GM12891 (cell line): ENCODE results near the gene CITED1.

ENCODE experiments used
- POLR2A ChIP-seq: IDR thresholded peaks from 2 replicates; pipeline ENCODE4 v1.6.1; 2011; ENCODE audit warnings: low read depth, low read length, control low read depth
- POLR2AphosphoS5 ChIP-seq: IDR thresholded peaks from 2 replicates; pipeline ENCODE4 v1.6.1; 2011; ENCODE audit warnings: low read depth, low read length, control low read depth
- TAF1 ChIP-seq: IDR thresholded peaks from 2 replicates; pipeline ENCODE4 v1.6.1; 2011; ENCODE audit warnings: low read depth, low read length, control low read depth

- no peak for TF ChIP-seq POLR2AphosphoS5
- no peak for TF ChIP-seq TAF1
- no peak for TF ChIP-seq POLR2A
Observed at GRCh38 chrX:72308566-72309296, 3.0 kb upstream of the CITED1 start.
